ENCODE results near the gene RUVBL2.

The RUVBL2 gene

DNA sequence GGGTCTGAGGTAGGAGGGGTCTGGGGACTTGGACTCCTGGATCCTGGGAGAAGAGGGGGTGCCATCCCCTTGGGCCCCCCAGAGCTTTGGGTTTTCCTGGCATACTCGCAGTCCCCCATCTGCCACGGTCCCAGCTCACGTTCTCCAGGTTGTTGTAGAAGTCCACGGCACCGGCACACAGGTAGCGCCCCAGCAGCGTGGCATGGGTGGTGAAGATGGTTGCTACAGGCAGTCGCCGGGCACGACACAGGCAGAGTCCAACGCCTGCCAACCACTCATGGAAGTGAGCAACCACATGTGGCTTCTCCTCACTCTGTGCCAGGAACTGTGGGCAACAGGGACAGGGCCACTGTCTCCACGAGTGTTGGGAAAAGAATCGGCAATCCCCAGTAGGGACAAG lies 8.0 kb upstream of the RUVBL2 start:
- no peak for DNase-seq
- in situ Hi-C loops (cut with MboI; ENCODE audit: low pct_unique_long_range_greater_than_20kb, low sequenced_read_pairs) = no loop called here

DNA sequence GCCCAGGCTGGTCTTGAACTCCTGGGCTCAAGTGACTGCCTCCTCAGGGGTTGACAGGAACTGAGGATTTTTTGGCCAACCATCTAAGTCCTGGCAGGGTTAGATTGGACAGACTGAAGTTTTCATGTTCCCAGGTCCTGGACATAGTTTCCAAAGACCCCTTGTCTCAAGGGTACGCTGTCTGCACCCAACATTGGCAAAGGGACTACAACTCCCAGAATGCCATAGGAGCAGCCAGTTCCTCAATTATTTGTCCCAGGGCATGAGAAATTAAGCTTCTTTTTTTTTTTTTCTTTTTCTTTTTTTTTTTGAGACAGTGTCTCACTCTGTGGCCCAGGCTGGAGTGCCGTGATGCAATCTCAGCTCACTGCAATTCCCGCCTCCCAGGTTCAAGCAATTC lies 7.5 kb upstream of the RUVBL2 start:
- in situ Hi-C loops (cut with MboI; ENCODE audit: low pct_unique_long_range_greater_than_20kb, low sequenced_read_pairs) = no loop called here
- DNase-seq = no peak

DNA sequence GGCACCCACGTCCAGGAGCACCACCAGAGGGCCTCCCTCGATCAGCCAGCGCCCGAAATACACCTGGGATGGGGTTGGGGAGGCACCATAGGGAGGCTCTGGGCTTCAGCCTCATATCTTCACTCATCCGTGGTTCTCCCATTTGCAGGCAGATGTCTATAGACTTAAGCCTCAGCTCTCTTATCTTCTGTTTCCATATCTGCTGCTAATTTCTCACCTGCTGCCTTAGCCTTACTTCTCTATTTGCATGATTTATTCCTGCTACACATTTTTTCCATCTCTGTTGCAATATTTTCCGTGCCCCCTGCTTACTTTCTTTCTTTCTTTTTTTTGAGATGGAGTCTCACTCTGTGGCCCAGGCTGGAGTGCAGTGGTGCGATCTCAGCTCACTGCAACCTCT lies 6.4 kb upstream of the RUVBL2 start:
- in situ Hi-C loops (cut with MboI; ENCODE audit: low pct_unique_long_range_greater_than_20kb, low sequenced_read_pairs) = no loop called here
- no peak for DNase-seq

DNA sequence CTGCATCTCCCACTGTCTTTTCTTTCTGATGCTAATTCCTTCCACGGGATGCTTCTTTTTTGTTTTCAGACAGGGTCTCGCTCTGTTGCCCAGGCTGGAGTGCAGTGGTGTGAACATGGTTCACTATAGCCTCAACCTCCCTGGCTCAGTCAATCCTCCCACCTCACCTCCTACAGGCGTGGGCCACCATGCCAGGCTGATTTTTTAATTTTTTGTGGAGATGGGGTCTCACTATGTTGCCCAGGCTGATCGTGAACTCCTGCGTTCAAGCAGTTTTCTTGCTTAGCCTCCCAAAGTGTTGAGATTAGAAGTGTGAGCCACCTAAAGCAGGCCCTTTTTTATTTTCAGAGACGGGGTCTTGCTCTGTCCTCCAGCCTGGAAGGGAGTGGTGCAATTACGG lies 5.4 kb upstream of the RUVBL2 start:
- in situ Hi-C loops (cut with MboI; ENCODE audit: low pct_unique_long_range_greater_than_20kb, low sequenced_read_pairs) = no loop called here
- DNase-seq = no peak

DNA sequence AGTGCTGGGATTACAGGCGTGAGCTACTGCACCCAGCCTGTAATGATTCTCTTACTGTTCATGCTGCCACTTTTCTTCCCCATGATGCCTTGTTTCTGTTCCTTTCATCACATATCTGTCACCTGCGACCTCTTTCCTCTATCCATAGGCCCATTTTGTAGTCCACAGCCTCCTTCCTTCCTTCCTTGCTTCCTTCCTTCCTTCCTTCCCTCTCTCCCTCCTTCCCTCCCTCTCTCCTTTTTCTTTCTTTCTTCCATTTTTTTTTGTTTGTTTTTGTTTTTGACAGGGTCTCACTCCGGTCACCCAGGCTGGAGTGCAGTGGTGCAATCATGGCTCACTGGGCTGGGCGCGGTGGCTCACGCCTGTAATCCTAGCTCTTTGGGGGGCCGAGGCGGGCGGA lies 4.8 kb upstream of the RUVBL2 start:
- in situ Hi-C loops (cut with MboI; ENCODE audit: low pct_unique_long_range_greater_than_20kb, low sequenced_read_pairs) = no loop called here
- no peak for DNase-seq

DNA sequence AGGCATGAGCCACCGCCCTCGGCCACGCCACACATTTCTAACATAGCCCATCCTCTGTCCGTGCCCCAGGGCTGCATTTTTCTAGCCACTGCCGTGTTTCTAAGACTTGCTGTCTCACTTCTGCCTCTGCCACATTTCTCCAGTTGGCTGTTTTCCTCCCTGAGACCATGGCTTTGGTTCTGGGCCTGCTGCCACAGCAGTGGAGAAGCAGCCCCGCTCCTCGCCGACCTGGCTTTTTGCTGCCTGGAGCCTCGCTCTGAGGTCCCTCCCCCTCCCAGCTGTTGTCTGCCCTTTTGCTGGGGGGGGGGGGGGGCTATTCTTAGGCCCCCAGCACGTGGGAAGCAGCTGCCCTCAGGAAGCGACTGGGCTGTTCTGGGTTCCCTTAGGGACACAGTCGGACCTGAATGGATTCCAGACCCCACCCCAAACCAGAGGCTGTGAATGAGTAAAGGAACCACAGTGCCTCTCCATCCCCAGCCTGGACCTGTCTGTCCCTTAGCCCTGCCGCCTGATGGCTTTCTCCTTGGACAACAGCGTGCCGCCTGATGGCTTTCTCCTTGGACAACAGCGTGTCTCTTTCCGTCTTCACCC lies 3.9 kb upstream of the RUVBL2 start:
- in situ Hi-C loops (cut with MboI; ENCODE audit: low pct_unique_long_range_greater_than_20kb, low sequenced_read_pairs) = no loop called here
- DNase-seq = no peak

DNA sequence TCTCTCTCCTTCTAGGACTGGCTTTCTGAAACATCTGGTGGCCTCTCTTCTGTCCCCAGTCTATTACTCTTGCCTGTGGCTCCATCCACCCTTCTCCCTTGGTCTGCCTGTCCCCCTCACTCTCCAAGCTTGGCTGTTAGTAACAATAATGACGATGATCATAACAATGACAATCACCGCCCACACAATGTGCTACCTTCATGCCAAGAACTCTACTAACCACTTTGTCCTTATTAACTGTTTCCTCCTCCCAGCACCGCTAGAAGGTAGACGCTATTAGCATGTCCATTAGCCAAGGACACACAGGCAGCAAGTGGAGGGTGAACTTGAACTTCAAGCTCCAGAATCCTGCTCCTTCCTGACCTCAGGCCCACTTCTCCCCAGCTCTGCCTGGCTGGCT lies 3.3 kb upstream of the RUVBL2 start:
- no peak for DNase-seq
- in situ Hi-C loops (cut with MboI; ENCODE audit: low pct_unique_long_range_greater_than_20kb, low sequenced_read_pairs) = no loop called here

DNA sequence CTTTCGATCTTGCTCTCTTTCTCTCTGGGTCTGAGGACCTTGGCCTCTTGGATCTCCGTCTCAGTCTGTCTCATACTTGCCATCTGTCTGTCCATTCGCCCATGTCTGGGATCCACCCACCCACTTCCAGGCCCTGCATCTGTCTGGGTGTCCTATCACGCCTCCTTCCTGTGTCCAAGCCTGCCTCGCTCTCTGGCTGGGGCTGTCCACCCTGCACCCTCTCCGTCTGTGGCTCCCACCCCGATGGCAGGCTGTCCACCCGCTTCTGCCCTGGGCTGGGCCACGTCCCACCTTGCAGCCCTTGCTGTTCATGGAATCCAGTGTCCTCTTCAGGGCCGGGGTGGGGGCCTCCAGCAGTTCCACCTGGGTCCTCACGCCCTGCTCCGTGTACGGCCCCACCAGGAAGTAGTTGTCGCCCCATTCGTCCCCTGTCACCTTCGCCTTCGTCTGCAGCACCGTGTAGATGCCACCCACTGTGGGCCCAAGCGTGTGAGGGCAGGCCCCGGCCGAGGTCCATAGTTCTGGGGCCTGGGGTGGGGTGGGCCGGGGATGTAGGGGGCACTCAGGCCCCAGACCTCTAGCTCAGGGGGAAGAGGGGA lies 2.6 kb upstream of the RUVBL2 start:
- in situ Hi-C loops (cut with MboI; ENCODE audit: low pct_unique_long_range_greater_than_20kb, low sequenced_read_pairs) = no loop called here
- DNase-seq = no peak

DNA sequence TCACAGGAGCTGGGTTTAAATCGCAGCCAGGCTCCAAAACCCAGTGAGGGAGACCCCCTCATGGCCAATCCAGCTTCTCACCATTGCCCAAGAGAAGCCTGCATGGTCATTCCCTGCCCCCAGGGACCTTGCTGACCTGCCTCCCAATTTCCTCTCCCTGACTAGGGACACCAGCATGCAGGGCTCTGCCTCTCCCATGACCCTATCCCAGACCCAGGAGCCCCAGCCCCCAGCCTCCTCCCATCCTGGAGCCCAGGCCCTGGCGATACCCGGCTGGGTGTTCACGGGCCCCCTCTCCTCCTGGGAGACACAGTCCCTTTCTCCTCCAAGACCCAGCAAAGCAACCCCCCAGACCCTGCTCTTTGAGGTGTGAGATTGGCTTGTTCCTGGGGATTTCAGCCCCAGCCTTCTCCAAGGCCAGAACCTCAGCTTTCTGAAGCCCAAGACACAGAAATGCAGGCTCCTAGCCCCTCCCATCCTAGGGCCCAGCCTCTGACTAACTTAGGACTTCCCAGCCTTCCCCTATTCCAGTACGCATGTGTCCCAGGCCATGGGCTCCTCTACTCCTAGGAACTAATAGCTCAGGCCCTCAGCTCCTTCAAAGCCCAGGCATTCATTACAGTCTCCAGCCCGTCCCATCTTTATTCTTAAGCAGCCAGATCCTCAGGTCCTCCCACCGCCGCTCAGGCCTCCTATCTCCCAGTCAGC lies 1.7 kb upstream of the RUVBL2 start:
- DNase-seq = peak; percentile 48

DNA sequence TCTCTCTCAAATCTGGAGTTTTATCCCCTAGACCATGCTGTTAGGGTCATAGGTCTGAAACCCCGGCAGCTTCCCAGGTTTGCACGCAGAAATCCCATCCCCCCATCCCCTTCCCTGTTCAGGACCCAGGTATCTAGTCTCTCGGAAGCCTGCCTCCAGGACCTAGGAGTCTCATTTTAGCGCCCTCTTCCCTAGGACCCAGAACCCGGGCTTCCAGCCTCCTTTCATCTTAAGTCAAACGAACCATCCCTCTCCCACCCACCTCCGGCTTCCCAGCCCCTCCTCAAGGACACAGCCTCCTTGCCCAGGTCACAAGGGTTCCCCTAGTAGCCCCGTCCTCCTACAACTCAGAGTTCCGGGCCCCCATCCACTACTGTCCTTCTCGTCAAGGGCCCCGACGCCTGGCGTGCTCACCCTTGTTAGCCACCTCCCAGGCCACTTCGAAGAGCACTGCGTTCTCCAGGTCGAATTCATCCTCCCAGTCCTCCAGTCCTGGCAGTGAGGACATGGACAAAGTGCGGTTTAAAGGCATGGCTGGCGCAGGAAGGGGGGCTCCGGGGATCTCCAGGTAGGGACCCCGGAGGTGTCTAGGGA lies 1.0 kb upstream of the RUVBL2 start:
- in situ Hi-C loops (cut with MboI; ENCODE audit: low pct_unique_long_range_greater_than_20kb, low sequenced_read_pairs) = no loop called here
- no peak for DNase-seq

More for the DNA sequence above, 1.7 kb upstream of the RUVBL2 start:
- in situ Hi-C loops (cut with MboI; ENCODE audit: low pct_unique_long_range_greater_than_20kb, low sequenced_read_pairs) = no loop called here

DNA sequence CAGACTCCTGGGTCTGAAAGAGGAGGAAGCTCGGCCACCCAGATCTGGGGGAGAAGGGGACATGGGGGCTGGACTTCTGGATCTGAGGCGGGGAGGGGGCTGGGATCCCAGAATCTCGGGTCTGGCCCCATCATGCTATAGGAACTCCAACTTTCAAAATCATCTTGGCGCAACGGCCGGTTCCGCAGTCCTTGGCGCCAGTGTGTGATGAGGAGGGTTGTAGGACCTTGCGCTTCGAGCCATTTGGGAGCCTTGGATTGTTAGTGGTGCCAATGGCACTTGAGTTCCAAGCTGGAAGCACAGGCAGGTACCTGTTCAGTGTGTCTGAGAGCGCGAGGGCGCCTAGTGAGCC lies 324 bp downstream of the RUVBL2 start:
- DNase-seq = no peak
- in situ Hi-C loops (cut with MboI; ENCODE audit: low pct_unique_long_range_greater_than_20kb, low sequenced_read_pairs) = no loop called here

DNA sequence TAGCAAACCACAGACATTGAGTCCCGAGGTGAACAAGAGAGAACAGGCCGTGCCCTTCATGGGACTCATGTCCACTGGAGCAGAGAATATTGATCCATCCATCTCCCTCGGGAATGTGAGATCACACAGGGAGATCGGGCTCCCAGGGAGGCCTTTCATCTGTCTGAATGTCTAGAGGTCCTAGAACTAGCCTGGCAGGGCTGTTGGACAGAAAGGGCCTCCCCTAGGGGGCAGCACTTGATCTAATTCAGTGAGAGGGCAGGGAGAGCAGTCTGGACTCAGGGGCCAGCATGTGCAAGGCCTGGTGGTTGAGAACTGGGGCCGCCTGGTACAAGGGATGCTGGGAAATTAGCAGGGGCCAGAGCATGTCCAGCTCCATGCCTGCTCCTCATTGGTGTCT lies 4.3 kb downstream of the RUVBL2 start:
- in situ Hi-C loops (cut with MboI; ENCODE audit: low pct_unique_long_range_greater_than_20kb, low sequenced_read_pairs) = no loop called here
- peak; percentile 75 for DNase-seq

DNA sequence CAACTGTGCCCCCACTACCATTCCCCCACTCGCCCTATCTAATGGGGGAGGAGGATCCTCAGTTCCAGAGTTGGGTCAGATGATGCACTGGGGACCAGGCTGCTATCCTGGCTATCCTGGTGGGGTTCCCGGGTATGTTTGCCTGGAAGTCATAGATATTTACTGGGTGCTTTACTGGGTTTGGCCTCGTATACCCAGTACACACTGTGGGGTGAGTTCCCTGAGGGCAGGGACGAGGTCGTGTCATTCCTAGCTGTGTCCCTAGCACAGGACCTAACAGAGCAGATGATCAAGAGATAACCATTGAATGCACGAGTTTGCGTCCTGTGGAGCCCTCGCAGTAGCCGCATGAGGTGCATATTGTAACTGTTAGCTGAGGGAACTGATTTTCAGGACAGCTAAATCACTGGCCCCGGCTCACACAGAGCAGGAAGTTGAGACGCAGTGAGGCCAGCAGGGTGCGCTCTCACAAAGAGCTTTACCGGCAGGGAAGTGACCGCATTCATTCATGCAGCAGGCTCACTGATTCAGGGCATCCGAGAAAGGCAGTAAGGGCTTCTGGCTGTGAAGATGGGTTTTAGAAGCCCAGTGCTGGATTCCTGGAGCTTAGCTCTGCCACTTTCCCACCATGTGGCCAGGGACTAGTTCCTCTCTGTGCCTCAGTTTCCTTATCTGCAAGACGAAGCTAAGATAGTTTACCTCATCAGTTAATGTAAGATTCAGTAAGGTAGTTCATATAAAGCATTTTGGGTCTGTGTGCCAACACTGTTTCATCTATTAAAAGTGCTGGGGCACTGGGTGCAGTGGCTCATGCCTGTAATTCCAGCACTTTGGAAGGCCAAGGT lies 6.0 kb downstream of the RUVBL2 start:
- in situ Hi-C loops (cut with MboI; ENCODE audit: low pct_unique_long_range_greater_than_20kb, low sequenced_read_pairs) = no loop called here
- peak; percentile 70 for DNase-seq

DNA sequence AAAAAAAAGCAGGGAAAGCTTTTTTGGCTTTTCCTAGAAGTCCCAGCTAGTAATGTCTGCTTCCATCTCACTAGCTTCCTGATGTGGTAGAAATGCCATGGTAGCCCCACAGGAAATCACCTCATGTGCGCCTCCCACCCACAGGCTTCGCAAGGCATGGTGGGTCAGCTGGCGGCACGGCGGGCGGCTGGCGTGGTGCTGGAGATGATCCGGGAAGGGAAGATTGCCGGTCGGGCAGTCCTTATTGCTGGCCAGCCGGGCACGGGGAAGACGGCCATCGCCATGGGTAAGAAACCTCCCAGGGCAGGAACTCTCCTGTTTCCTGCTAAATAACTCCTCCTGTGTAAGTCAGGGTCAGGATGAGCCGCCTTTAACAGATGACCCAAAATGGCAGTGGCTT lies 10.4 kb downstream of the RUVBL2 start:
- in situ Hi-C loops (cut with MboI; ENCODE audit: low pct_unique_long_range_greater_than_20kb, low sequenced_read_pairs) = no loop called here
- no peak for DNase-seq

DNA sequence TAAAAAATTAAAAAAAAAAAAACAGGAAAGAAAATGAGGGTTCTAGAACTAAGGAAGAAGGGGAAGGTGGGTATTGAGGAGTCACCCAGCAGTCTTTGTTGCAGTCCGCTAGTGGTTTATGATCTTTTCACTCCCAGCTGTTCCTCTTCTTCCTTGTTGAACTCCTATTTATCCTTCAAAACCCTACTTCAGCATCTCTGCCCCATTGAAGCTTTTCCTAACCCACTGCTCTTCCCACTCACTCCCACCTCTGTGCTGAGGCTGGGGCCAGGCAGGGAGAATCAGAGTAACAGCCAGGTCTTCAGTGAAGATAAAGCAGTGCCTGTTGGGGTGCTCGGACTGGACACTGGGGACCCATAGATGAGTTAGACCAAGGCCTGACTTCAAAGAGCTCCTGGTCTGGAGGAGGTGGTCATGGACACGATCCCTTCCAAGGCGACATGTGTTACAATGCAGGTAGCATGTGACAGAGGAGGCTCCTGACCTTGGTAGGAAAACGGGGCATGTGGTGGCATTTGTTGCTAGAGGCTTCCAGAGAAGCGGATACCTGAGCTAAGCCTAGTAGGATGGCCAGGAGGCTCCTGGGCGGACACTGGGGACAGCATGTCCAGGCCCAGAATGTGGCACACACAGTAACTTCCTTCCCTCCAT lies 11.4 kb downstream of the RUVBL2 start:
- in situ Hi-C loops (cut with MboI; ENCODE audit: low pct_unique_long_range_greater_than_20kb, low sequenced_read_pairs) = no loop called here
- no peak for DNase-seq

DNA sequence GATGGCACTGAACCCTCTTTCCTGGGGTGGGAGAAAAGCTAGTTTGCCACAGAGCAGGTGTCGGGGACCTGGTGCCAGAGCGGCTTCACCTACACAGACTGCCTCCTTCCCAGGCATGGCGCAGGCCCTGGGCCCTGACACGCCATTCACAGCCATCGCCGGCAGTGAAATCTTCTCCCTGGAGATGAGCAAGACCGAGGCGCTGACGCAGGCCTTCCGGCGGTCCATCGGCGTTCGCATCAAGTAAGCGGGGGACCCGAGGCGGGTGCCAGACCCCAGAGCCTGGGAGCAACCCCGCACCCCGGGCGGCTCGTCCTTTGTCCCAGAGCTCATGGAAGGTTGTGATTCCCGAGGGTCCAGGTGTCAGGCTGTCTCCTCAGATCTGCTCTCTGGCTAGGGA lies 13.2 kb downstream of the RUVBL2 start:
- in situ Hi-C loops (cut with MboI; ENCODE audit: low pct_unique_long_range_greater_than_20kb, low sequenced_read_pairs) = no loop called here
- no peak for DNase-seq

DNA sequence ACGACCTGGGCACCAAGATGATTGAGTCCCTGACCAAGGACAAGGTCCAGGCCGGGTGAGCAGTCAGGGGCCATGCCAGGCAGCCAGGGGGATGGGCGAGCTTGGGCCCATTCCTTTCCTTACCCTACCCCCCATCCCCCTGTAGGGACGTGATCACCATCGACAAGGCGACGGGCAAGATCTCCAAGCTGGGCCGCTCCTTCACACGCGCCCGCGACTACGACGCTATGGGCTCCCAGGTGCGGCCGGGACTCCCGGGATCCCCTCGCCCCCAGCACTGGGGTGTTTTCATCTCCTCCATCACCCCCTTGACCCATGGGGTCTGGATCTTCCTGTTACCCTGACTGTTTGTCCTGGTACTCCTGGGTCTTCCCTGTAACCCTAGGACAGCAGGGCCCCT lies 16.1 kb downstream of the RUVBL2 start:
- DNase-seq = no peak
- in situ Hi-C loops (cut with MboI; ENCODE audit: low pct_unique_long_range_greater_than_20kb, low sequenced_read_pairs) = no loop called here

DNA sequence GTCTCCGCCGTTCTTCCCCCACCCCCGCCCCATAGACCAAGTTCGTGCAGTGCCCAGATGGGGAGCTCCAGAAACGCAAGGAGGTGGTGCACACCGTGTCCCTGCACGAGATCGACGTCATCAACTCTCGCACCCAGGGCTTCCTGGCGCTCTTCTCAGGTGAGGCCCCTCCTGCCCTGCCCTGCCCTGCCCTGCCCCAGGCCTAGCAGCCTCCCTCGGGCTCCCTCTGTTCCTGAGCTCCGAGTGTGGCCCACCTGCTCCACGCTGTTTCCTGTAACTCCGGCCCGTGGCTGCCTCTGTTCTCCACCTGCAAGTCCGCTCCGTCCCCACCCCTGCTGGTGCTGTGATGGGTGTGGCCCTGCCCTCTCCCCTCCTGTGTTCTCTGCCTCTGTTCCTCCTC lies 16.8 kb downstream of the RUVBL2 start:
- no peak for DNase-seq
- in situ Hi-C loops (cut with MboI; ENCODE audit: low pct_unique_long_range_greater_than_20kb, low sequenced_read_pairs) = no loop called here

DNA sequence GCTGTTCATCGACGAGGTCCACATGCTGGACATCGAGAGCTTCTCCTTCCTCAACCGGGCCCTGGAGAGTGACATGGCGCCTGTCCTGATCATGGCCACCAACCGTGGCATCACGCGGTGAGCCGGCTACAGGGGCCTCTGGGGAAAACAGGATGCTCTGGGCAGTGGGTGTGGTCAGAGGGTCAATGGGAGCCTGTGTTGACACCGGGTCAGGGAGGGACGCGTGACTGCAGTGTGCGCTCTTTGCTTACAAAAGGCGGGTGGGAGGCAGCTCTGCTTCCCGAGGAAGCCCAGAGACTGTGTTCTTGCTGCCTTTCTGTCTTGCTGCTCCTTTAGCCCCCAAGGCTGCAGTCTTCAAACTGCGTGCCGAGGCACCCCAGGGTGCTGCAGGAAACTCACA lies 17.5 kb downstream of the RUVBL2 start:
- in situ Hi-C loops (cut with MboI; ENCODE audit: low pct_unique_long_range_greater_than_20kb, low sequenced_read_pairs) = no loop called here
- no peak for DNase-seq
